GM12865 (cell line): Measurements from ENCODE around the gene C2CD4C.
"Not testable (repeated sequence)": the region's sequence is repeated elsewhere in the genome, so short reads cannot be mapped to it uniquely, and the experiment has no call there.

Experiments used
- DNase-seq: peaks from one replicate; pipeline ENCODE4 v3.0.0; 2010; ENCODE audit warnings: low read depth
- H3K4me3 ChIP-seq: 2 replicates; pipeline ENCODE4 v1.5.1; 2011; ENCODE audit warnings: mild to moderate bottlenecking, low read depth, low read length, control low read depth
- CTCF ChIP-seq: IDR thresholded peaks from 2 replicates; pipeline ENCODE4 v1.5.1; 2011; ENCODE audit warnings: low read length, control low read depth, low read depth, inconsistent platforms; ENCODE audit not compliant: insufficient read depth; ENCODE audit errors: missing control alignments

Gene C2CD4C

GRCh38 chr19:453606-454005 lies 44.7 kb upstream of the C2CD4C start:
- no peak for DNase-seq
- TF ChIP-seq CTCF, result no peak
- no peak overlapping the region for H3K4me3 ChIP-seq

DNA sequence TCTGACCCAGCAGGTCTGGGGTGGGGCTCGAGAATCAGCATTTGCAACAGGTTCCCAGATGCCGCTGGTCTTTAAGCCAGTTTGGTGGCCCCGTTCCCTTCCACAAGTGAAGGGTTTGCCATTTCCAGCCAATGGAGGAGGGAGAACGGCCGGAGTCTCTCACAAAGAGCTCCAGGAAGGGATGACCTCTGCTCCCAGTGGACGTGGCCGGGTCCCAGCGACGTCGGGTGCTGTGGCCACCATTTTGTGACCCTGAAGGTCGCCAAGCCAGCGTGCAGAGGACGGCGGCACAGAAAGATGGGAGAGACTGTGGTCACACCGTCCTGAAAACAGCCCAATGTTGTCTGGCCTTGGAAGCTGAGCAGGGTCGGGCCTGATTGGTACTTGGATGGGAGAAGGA lies 43.9 kb upstream of the C2CD4C start:
- H3K4me3 ChIP-seq, result no peak overlapping the region
- no peak for DNase-seq
- TF ChIP-seq CTCF, result no peak

DNA sequence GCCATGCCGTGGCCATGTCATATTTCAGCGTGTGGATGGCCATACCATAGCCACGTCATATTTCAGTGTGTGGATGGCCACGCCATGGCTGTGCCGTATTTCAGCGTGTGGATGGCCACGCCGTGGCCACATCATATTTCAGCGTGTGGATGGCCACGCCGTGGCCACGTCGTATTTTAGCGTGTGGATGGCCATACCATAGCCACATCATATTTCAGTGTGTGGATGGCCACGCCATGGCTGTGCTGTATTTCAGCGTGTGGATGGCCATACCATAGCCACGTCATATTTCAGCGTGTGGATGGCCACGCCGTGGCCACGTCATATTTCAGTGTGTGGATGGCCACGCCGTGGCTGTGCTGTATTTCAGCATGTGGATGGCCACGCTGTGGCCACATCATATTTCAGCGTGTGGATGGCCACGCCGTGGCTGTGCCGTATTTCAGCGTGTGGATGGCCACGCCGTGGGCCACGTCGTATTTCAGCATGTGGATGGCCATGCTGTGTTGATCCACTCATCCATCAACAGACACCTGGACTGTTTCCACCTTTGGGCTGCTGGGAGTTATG lies 42.0 kb upstream of the C2CD4C start:
- DNase-seq, H3K4me3 ChIP-seq: not testable (repeated sequence)

DNA sequence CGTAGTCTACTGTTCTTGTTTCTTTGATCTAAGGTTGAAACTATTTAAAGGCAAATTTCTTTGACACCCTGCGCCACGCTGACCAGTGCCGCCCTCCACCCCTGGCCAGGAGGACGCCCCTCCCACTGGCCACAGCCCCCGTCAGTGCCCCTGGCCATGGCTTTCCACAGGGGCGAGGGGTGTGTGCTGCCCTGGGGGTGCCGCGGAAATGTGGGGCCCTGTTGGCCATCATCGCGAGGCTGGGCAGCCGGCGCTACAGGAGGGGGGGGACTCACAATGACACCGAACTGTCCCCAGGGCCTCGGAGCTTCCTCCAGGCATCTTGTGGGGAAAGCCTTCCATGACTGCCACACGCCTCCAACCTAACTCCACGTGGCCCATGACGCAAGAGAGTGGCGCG lies 41.0 kb upstream of the C2CD4C start:
- TF ChIP-seq CTCF, result no peak
- no peak overlapping the region for H3K4me3 ChIP-seq
- DNase-seq, result no peak

- no peak for TF ChIP-seq CTCF
- DNase-seq, result no peak
- no peak overlapping the region for H3K4me3 ChIP-seq
These were observed 39.0 kb upstream of the C2CD4C start for GRCh38 chr19:447816-448560.

- TF ChIP-seq CTCF, result no peak
- H3K4me3 ChIP-seq, result no peak overlapping the region
- no peak for DNase-seq
These were observed 38.1 kb upstream of the C2CD4C start for GRCh38 chr19:447064-447426.

GRCh38 chr19:444677-445210 lies 35.8 kb upstream of the C2CD4C start:
- no peak overlapping the region for H3K4me3 ChIP-seq
- no peak for TF ChIP-seq CTCF
- DNase-seq, result no peak
